Measurements from ENCODE around the gene ACOXL.

ACOXL gene

DNA sequence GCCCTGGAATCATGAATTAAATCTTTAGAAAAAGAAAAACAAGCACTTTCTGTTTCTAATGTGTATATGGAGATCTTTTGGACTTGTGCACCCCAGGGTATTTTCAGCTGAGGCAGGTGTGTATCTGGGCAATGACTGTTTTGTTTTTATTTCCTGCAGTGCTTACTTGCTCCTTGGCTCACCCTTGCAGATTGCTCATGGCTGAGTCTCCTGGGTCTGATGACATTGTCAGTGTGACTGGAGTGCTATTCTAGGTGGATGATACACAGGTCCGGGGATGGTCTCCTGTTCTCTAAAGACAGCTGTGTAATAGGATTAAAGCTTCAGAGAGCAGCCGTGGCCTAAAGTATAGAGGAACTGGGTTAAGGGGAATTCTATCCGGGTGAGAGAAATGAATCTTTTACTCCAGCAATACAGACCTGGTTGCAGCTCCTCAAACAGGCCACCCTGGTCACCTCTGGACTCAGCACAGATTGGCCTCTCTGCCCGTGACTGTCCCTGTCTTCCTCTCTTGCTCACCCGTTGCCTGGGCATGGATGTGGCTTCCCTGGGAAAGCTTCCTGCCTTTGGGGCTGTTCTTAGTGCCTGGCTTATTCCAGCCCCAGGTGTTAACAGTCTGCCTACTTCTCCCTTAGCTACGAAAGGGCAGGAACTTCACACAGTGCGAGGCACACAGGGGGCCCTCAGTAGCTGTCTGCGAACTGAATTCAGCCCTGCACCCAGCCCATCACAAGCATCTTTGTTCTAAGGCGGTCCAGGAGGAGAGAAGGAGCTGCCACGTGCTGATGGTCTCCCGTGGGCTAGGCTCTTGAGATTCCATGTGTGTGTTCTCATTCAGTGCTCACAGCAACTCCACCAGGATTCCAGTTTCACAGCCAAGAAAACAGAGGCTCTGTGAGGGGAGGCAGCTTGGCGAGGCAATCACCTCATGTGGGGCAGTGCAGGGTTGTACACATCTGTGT is 84.3 kb downstream of the ACOXL start:
- Histone ChIP-seq H3K4me3 (ENCODE audit: low read length) (no peak overlapping the region), H3K9me3 (ENCODE audit: control insufficient read depth, low read length) (no peaks in the 10 kb centered on the region), H3K27me3 (replicated peaks; ENCODE audit: control insufficient read depth, insufficient read depth, low read length) (peaks cover 39% of the 10 kb centered on the region), H3K36me3 (ENCODE audit: control insufficient read depth, insufficient read depth, low read length, severe bottlenecking) (no peaks in the 10 kb centered on the region), H3K4me1 (ENCODE audit: control insufficient read depth, insufficient read depth, low read length) (no peaks in the 10 kb centered on the region), H3K9ac (ENCODE audit: low read length) (no peak overlapping the region)
- DNase-seq (ENCODE audit: low read depth), result no peak

GRCh38 chr2:110818767-110819481 is 86.6 kb downstream of the ACOXL start:
- DNase-seq (ENCODE audit: low read depth), result no peak
- Histone ChIP-seq H3K9ac (ENCODE audit: low read length) (no peak overlapping the region), H3K4me1 (ENCODE audit: control insufficient read depth, insufficient read depth, low read length) (no peaks in the 10 kb centered on the region), H3K27me3 (replicated peaks; ENCODE audit: control insufficient read depth, insufficient read depth, low read length) (peaks cover 45% of the 10 kb centered on the region), H3K9me3 (ENCODE audit: control insufficient read depth, low read length) (peaks cover 4% of the 10 kb centered on the region), H3K36me3 (ENCODE audit: control insufficient read depth, insufficient read depth, low read length, severe bottlenecking) (no peaks in the 10 kb centered on the region), H3K4me3 (ENCODE audit: low read length) (no peak overlapping the region)

DNA sequence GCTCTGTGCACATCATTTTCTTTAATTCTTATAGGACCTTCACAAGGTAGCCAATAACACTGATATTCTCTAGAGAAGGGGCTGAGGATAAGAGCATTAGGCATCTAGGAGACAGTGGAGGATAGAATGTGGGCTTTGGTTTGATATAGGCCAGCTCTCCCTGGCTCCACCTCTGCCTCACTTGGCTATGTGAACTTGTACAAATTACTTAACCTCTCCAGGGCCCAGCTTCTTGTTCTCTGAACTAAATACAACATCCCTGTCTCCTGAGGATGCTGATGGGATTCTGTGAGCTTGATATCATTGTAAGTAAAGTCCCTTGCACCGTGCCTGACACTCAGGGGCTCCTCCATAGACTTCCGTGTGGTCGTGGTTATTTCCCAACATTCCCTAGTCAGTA is 87.3 kb downstream of the ACOXL start:
- no peaks in the 10 kb centered on the region for H3K36me3 ChIP-seq (ENCODE audit: control insufficient read depth, insufficient read depth, low read length, severe bottlenecking)
- H3K27me3 ChIP-seq (replicated peaks; ENCODE audit: control insufficient read depth, insufficient read depth, low read length), result peaks cover 45% of the 10 kb centered on the region
- DNase-seq (ENCODE audit: low read depth), result no peak
- no peak overlapping the region for H3K4me3 ChIP-seq (ENCODE audit: low read length)
- no peaks in the 10 kb centered on the region for H3K4me1 ChIP-seq (ENCODE audit: control insufficient read depth, insufficient read depth, low read length)
- peaks cover 11% of the 10 kb centered on the region for H3K9me3 ChIP-seq (ENCODE audit: control insufficient read depth, low read length)
- H3K9ac ChIP-seq (ENCODE audit: low read length), result no peak overlapping the region

- DNase-seq (ENCODE audit: low read depth), result no peak
- H3K27me3 ChIP-seq (replicated peaks; ENCODE audit: control insufficient read depth, insufficient read depth, low read length), result peaks cover 45% of the 10 kb centered on the region
- no peaks in the 10 kb centered on the region for H3K4me1 ChIP-seq (ENCODE audit: control insufficient read depth, insufficient read depth, low read length)
- H3K9me3 ChIP-seq (ENCODE audit: control insufficient read depth, low read length), result peaks cover 15% of the 10 kb centered on the region
- no peaks in the 10 kb centered on the region for H3K36me3 ChIP-seq (ENCODE audit: control insufficient read depth, insufficient read depth, low read length, severe bottlenecking)
- H3K9ac ChIP-seq (ENCODE audit: low read length), result no peak overlapping the region
- no peak overlapping the region for H3K4me3 ChIP-seq (ENCODE audit: low read length)
Measured at GRCh38 chr2:110820128-110820527, 87.8 kb downstream of the ACOXL start.

DNA sequence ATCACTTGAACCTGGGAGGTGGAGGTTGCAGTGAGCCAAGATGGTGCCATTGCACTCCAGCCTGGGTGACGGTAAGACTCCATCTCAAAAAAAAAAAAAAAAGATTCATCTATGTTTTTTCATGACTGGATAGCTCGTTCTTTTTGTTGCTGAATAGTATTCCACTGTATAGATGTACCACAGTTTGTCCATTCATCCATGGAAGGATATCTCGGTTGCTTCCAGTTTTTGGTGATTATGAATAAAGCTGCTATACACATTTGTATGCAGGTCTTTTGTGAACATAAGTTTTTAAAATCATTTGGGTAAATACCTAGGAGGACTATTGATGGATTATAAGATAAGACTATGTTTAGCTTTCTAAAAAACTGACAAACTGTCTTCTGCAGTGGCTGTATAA is 90.8 kb downstream of the ACOXL start:
- no peaks in the 10 kb centered on the region for H3K4me1 ChIP-seq (ENCODE audit: control insufficient read depth, insufficient read depth, low read length)
- H3K9me3 ChIP-seq (ENCODE audit: control insufficient read depth, low read length), result peaks cover 15% of the 10 kb centered on the region
- H3K9ac ChIP-seq (ENCODE audit: low read length), result no peak overlapping the region
- H3K4me3 ChIP-seq (ENCODE audit: low read length), result no peak overlapping the region
- H3K27me3 ChIP-seq (replicated peaks; ENCODE audit: control insufficient read depth, insufficient read depth, low read length), result peaks cover 44% of the 10 kb centered on the region
- no peaks in the 10 kb centered on the region for H3K36me3 ChIP-seq (ENCODE audit: control insufficient read depth, insufficient read depth, low read length, severe bottlenecking)
- no peak for DNase-seq (ENCODE audit: low read depth)

GRCh38 chr2:110827511-110827910 is 95.1 kb downstream of the ACOXL start:
- H3K9ac ChIP-seq (ENCODE audit: low read length), result no peak overlapping the region
- no peaks in the 10 kb centered on the region for H3K4me1 ChIP-seq (ENCODE audit: control insufficient read depth, insufficient read depth, low read length)
- H3K9me3 ChIP-seq (ENCODE audit: control insufficient read depth, low read length), result peaks cover 15% of the 10 kb centered on the region
- no peak for DNase-seq (ENCODE audit: low read depth)
- H3K27me3 ChIP-seq (replicated peaks; ENCODE audit: control insufficient read depth, insufficient read depth, low read length), result peaks cover 21% of the 10 kb centered on the region
- H3K36me3 ChIP-seq (ENCODE audit: control insufficient read depth, insufficient read depth, low read length, severe bottlenecking), result no peaks in the 10 kb centered on the region
- H3K4me3 ChIP-seq (ENCODE audit: low read length), result no peak overlapping the region

DNA sequence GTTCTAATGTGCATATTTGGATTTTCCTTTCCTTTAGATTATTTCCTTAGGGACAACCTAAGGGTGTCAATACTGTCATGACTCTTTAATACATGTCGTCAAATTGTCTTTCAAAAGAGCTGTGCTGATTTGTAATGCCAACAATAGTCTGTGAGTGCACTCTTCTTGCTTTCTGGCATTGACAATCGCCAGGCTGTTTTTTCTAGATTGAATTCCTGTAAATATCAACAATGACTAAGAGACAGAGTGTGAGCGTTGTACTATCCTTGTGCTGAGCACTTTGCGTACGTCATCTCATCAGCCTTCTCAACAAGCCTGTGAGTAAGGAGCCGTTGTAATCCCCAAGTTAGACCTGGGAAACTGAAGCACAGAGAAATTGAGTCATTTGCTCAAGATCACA is 96.0 kb downstream of the ACOXL start:
- no peak for DNase-seq (ENCODE audit: low read depth)
- Histone ChIP-seq H3K27me3 (replicated peaks; ENCODE audit: control insufficient read depth, insufficient read depth, low read length) (peaks cover 28% of the 10 kb centered on the region), H3K36me3 (ENCODE audit: control insufficient read depth, insufficient read depth, low read length, severe bottlenecking) (no peaks in the 10 kb centered on the region), H3K9me3 (ENCODE audit: control insufficient read depth, low read length) (peaks cover 15% of the 10 kb centered on the region), H3K4me3 (ENCODE audit: low read length) (no peak overlapping the region), H3K4me1 (ENCODE audit: control insufficient read depth, insufficient read depth, low read length) (no peaks in the 10 kb centered on the region), H3K9ac (ENCODE audit: low read length) (no peak overlapping the region)

- no peaks in the 10 kb centered on the region for H3K4me1 ChIP-seq (ENCODE audit: control insufficient read depth, insufficient read depth, low read length)
- H3K27me3 ChIP-seq (replicated peaks; ENCODE audit: control insufficient read depth, insufficient read depth, low read length), result peaks cover 40% of the 10 kb centered on the region
- peaks cover 6% of the 10 kb centered on the region for H3K9me3 ChIP-seq (ENCODE audit: control insufficient read depth, low read length)
- DNase-seq (ENCODE audit: low read depth), result no peak
- H3K36me3 ChIP-seq (ENCODE audit: control insufficient read depth, insufficient read depth, low read length, severe bottlenecking), result no peaks in the 10 kb centered on the region
- H3K9ac ChIP-seq (ENCODE audit: low read length), result no peak overlapping the region
- H3K4me3 ChIP-seq (ENCODE audit: low read length), result no peak overlapping the region
Measured at GRCh38 chr2:110829413-110830146, 97.2 kb downstream of the ACOXL start.

DNA sequence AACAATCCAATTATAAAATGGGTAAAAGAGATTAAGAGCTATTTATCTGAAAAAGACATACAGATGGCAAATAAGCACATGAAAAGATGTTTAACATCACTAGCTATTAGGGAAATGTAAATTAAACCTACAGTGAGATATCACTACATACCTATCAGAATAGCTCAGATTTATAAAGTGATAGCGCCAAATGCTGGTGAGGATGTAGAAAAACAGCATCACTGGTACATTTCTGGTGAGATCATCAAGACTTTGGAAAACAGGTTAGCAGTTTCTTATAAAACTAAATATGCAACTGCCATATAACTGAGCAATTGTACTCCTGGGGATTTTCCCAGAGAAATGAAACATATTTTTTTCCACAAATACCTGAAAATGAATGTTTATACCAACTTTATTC is 100.4 kb downstream of the ACOXL start:
- Histone ChIP-seq H3K9me3 (ENCODE audit: control insufficient read depth, low read length) (no peaks in the 10 kb centered on the region), H3K9ac (ENCODE audit: low read length) (no peak overlapping the region), H3K27me3 (replicated peaks; ENCODE audit: control insufficient read depth, insufficient read depth, low read length) (peaks cover 32% of the 10 kb centered on the region), H3K4me1 (ENCODE audit: control insufficient read depth, insufficient read depth, low read length) (no peaks in the 10 kb centered on the region), H3K36me3 (ENCODE audit: control insufficient read depth, insufficient read depth, low read length, severe bottlenecking) (no peaks in the 10 kb centered on the region), H3K4me3 (ENCODE audit: low read length) (no peak overlapping the region)
- DNase-seq (ENCODE audit: low read depth), result no peak

DNA sequence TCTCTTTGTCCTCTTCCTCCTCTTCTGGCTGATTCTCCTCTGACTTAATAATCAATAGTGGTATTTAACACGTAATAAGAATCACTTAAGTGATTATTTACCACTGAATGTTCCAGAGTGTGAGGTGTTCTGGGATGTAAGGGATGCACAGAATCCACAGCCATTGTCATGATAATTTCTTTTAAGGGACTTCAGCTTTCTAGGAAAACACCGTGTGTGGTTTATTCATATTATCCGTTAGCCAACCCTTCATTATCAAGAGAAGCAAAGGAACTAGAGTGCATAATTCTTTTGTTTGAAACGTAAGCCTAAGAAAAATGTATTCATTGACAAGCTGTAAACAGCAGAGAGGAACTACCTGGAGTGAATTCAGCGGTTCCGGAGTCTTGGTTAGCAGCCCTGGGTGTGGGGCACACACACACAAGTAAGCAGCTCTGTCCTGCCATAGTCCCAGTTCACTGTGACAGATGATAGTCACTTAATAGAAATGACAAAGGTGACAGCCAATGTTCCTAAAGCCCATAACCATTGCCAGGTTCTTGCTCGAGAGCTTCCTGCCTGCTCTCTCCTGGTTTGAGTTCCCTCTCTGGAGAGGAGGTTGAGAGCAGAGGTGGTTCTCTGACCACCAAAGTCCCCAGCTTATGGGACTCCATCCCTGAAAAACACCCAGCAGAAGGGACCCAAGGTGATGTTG is 101.9 kb downstream of the ACOXL start:
- Histone ChIP-seq H3K4me1 (ENCODE audit: control insufficient read depth, insufficient read depth, low read length) (no peaks in the 10 kb centered on the region), H3K4me3 (ENCODE audit: low read length) (no peak overlapping the region), H3K9ac (ENCODE audit: low read length) (no peak overlapping the region), H3K36me3 (ENCODE audit: control insufficient read depth, insufficient read depth, low read length, severe bottlenecking) (no peaks in the 10 kb centered on the region), H3K9me3 (ENCODE audit: control insufficient read depth, low read length) (no peaks in the 10 kb centered on the region), H3K27me3 (replicated peaks; ENCODE audit: control insufficient read depth, insufficient read depth, low read length) (peaks cover 41% of the 10 kb centered on the region)
- DNase-seq (ENCODE audit: low read depth), result no peak

All from adipocyte (in vitro differentiated cells).